Stimulated activated CD8-positive, alpha-beta memory T cell treated with anti-CD3 and anti-CD28 coated beads, Interleukin-4, amount 100 ng/mL, for 48 hours (primary cell): Measurements from ENCODE around the gene KLHDC3.
"Not testable (repeated sequence)": the region's sequence is repeated elsewhere in the genome, so short reads cannot be mapped to it uniquely, and the experiment has no call there.

Experiments
- DNase-seq: peaks from one replicate; pipeline ENCODE4 v3.0.0-alpha.2; 2020

The KLHDC3 gene

DNA sequence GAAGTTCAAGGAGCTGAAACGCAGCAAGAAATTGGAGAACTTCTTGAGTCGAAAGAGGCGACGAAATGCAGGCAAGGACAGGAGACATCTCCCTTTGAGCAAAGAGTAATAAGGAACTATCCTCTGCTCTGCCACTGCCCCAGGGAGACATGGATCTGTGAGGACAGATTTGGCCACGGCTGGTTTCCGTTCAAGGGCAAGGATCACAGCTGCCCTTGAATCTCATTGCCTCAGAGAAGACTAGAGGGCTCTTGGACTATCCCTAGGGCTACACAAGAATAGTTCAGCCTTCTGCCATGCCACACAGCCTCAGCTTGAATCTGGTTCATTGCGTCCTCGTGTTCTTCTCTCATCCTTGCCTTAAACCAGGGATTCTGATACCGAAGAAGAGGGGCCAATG is 15.1 kb downstream of the KLHDC3 start:
- DNase-seq: no peak

DNA sequence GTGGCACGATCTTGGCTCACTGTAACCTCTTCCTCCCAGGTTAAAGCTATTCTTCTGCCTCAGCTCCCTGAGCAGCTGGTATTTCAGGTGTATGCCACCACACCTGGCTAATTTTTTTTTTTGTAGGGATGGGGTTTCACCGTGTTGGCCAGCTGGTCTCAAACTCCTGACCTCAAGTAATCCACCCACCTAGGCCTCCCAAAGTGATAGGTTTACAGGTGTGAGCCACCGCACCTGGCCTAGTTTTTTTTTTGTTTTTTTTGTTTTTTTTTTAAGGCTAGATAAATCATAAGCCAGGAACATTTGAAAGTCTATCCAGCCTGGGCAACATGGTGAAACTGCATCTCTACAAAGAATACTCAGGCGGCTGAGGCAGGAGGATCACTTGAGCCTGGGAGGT is 18.3 kb downstream of the KLHDC3 start:
- no peak for DNase-seq

DNA sequence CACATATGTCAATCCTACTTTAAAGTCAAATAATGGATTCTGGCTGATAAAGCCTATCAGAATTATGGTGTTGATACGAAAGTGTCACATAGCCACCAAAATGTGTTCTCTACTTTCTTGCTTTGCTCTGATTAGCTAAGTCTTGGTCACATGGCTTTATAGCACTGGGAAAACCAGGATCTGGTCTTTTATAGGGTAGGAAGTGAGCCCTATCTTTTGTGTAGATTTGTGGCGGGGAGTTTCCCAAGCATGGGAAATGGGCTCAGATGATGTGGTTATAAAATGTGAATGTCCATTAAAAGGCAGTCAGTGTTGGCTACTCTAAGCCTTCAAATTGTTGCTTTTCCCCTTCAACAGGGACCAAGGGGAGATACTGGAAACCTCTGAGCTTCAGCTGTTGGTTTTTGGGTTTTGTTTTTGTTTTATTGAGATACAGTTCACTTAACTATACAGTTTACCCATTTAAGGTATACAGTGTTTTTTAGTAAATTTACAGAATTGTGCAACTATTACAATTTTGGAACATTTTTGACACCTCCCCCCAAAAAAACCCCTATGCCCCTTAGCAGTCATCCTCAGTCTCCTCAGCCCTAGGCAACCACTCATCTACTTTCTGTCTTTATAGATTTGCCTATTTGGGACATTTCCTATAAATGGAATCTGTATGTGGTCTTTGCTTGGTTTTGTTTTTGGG is 19.6 kb downstream of the KLHDC3 start:
- no peak for DNase-seq

DNA sequence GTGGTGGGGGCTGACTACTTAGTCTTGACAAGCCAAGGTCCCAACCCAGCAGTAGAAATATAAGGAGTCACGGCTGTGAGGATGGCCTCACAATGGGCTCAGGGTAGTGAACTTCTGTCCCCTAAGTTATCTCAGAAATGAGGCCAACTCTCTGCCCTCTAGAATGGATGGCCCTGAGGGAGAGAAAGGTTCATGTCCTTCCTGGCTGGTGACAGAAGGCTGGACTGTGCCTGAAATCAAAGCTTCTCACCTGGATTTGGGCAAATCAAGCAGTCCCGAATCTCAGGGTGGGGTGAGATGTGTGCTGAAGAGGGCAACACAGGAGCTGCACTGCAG is 20.1 kb downstream of the KLHDC3 start:
- DNase-seq: no peak

DNA sequence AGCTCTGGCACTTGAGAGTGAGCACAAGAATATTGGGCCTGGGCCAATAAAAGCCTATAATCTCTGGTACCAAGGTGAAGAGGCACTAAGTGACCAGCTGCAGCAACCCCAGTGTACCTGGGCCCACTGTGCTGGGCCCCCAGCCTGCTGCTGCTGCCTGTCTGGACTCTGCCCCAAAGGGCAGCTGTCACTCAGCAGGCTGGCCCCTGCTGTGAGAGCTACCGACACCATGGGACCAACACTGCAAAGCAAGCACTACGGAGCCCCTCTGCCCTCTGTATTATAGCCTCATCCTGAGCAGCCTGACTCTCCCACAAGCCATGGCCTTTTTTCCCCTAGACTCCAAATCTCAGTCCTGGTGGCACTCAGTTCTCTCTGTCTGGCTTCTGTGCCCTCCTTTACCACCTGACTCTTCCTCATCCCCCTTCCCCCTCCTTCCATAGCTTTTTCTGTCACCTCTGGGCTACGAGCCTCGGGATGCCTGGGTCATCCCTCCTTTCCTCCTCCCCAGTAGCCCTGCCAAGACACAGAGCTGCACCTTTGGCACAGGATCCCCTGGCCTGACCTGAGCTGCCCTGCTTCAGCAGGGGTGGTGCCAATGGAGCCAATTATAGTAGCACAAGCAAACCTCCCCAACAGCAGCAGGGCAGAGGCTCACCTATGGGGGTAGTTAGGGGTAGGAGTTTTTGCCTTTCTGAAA is 21.6 kb downstream of the KLHDC3 start:
- DNase-seq: no peak

DNA sequence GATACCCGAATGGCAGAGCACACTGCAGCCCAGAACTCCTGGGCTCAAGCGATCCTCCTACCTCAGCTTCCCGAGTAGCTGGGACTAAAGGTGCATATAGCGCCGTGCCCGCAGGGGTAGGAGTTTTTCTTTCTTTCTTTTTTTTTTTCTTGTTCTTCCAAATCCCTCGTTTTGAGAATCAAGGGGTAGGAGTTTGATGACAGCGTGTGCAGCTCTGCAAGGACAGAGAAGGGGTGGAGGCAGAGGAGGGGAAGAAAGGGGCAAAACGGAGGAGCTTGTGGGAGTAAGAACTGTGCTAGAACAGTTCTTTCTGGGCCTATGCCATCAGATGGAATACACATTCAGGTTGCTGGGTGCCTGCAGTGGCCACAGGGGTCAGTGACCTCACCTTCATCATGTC is 22.7 kb downstream of the KLHDC3 start:
- no peak for DNase-seq

DNA sequence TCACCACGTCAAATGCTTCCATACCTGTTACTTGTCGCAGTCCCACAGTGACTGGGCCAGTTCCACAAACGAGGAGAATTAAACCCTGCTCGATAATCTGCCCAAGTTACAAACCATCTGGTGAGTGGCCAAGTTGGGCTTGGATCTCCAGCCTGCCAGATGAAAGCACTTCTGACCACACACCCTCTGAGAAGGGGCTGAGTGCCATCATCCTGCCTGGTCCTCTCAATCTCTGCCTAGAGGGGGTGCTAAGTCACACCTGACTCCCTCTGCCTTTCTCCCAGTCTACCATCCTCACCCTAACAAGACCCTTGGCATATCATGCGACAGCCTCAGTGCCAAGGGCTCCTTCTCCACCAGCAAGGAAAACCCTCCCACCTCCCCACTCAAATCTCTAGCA is 23.1 kb downstream of the KLHDC3 start:
- no peak for DNase-seq

DNA sequence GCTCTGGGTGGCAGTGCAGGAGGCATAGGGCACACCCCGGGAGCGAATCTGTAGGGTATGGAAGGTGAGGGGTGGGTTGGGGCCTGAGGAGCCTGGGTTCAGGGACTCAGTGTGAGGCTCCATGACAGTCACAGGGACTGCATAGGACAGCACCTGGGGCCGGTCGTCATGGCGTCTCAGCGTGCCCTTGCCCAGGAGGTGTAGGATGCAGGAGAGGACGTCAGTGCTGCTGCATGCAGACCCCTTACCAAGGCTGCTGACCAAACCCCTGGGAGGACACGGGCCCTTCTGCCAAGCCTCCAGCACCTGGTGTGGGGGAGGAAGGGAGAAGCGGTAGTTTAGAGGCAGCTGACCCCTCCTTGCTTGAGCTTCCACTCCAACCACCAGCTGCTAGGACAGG is 23.7 kb downstream of the KLHDC3 start:
- DNase-seq: no peak

DNA sequence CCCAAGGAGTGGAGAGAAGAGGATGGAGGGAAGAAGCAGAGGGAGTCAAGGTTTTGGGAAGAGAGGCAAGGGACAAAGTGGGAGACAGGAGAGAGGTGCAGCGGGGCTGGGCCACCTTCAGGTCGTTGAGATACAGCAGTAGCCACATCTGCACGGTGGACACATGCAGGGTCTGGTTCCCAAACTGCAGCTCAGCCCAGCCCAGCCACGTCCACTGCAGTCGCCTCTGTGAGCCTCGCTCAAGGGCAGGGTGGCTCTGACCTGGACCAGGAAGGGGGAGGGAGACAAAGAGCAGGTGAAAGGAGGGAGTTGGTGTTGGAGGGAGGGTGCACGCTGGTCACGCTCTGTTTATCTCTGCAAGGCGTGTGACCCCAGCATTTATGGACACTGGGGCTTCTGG is 24.7 kb downstream of the KLHDC3 start:
- DNase-seq: no peak

DNA sequence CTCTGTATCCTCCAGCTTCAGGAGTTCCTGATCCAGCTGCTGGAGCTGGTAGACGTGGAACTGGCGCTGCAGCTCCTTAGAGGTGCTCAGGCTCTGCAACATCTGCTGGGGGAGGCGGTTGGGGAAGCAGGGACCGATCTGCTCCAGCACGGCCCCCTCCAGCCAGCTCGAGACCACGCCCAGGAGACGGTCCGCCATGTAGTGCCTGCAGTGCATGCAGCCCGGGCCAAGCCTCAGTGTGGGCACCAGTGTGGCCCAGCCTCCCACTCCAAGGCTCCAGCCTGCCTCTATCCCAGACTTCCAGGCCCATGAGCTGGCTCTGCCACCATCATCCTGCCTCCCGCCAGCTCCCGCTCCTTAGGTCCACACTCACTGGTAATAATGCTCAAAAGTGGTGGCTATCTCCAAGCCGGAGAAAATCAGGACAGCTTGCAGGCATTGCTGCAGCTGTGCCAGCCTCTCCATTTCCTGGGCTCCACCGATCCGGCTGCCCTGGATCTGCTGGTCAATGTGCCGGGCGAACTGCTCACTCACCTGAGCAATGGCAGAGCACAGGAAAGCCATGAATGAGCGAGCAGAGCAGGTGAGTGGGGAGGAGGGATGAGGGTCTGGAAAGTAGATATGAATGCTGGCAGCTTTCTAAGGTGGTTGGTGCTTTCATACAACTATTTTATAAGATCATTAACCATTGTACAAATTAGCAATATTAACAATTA is 26.7 kb downstream of the KLHDC3 start:
- no peak for DNase-seq

DNA sequence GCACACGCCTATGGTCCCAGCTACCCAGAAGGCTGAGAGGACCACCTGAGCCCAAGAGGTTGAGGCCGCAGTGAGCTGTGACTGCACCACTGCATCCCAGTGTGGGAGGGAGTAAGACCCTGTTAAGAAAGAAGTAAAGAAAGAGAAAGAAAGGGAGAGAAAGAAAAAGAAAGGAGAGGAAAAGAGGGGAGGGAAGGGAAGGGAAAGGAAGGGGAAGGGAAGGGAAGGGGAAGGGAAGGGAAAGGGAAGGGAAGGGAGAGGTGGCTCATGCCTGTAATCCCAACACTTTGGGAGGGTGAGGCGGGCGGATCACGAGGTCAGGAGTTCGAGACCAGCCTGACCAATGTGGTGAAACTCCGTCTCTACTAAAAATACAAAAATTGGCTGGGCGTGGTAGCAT is 27.4 kb downstream of the KLHDC3 start:
- DNase-seq: not testable (repeated sequence)

DNA sequence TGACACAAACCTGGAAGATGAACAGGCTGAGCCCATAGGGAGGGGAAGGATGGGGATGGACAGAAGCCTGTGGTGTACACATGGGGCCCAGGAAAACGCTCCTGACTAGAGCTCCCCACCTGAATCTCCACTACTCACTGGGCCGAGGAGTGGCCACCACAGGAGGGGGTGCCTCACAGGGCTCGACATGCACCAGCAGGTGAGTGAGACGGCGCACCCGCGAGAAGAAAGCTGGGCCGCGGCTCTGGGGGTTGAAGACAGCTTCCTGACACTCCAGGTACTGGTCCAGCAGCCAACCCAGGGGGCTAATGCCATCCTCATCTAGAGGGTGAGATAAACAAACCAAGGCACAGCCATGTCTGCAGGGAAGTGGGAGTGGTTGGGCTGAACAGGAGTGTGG is 29.3 kb downstream of the KLHDC3 start:
- DNase-seq: no peak

DNA sequence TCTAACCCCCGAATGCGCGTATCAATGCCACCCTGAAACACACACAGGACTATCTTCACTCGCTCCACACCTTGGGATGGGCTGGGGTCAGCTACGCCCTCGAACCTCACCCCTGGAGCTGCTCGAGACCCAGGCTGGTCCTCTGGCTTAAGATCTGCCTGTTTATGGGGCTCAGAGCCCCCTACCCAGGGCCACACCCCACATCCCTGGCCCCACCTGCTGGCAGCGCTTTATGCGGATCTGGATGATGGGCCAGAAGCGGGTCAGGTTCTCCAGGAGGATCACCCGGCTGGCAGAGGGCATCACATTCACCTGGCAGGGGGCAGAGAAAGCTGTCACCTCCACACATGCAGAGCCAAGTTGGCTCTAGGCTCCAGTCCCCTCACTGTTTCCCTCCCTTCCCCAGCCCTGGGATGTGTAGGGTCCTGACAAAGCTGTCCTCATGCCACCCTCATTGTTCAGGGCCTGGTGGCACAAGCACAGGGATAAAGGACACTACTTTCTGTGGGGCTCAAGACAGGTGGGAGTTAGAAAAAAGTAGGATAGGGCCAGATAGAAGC is 31.4 kb downstream of the KLHDC3 start:
- DNase-seq: no peak

DNA sequence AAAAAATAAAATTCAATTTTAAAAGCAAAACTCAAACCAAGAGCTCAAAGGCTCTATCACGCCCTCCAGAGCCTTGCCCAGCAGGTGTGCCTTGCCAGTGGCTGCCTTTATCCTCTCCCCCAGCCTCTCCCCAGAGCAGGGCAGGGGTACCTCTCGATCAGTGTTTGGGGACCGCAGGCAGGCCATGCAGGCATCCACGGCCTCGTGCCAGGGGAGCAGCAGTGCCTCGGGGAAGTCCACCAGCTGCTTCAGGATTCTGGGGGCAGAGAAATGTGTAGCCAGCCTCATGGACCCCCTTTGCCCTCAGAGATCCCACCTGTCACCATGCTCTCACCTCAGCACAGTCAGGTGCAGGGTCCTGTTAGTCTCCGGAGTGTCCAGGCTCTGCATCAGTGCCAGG is 33.9 kb downstream of the KLHDC3 start:
- DNase-seq: no peak

DNA sequence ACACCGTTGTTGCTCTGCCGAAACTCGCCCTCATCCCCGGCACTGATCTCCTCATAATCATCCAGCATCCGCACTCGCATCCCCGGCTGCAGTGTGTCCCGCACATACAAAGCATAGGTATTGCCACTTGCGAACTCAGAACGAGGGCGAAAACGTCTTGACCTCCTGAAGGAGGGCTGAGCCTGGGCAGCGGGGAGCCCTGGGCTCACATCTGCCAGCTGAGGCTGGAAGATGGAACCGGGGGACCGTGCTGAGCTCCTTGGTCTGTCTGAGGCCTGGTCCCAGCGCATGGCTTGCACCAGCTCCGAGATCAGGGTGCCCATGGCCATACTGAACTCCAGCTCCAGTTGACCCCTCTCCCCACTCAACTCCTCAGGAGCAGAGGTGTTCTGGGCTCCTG is 36.9 kb downstream of the KLHDC3 start:
- DNase-seq: no peak

DNA sequence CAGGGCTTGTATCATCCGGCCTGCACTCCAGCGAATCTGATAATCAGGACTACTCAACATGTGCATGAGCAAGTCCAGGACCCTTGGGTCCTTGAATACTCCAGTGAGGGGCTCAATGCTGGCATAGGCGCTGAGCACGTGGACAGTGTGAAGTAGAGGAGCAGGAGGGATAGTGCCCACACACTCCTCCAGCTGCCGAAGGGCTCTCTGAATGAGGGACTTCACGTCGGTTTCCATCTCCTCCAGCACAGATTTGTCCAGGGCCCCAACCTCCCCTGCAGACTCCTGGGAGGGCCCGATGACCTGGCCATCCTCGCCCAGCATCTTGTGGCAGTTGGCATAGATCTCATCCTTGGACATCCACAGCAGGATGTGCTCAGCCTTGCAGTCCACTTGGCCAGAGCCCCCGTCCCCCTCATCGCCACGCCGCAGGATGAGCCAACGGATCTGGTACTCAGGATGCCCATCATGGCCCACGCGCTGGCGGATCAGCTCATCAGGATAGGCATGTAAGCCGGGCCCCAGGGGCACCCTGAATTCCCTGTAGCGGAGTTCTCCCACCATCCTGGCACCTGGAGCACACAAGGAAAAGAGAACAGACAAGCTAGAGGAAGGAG is 38.3 kb downstream of the KLHDC3 start:
- no peak for DNase-seq

DNA sequence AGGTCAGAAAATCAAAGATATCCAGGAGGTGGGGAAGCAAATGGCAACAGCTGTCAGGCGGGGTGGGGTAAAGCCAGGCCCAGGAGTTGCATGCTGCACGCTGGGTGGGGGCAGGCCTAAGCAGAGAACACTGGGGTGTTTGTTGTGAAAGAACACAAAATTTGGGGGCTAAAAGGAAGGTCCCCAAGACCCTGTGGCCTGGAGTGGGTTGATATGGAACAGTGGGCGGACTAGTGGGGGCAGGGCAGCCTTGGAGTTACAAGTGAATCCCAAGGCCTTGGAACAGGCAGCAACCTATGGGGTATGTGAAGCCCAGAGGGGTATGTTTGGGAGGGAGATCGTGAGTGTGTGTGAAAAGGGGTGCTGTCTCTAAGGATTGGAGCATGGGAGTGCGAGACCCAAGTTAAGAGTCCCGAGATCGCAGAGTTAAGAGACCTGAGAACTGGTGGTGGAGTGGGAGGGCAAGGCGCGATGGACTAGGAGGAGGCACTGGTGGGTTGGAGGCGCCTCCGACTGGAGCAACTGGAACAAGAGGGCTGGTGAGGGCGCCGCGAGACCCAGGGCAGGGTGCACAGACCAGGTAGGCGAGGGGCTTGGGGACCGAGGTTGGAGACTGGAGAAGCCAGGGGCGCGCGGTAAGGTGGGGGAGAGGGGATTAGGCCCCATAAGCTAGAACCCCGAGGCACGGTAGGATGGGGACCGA is 38.9 kb downstream of the KLHDC3 start:
- peak; percentile 46 for DNase-seq

DNA sequence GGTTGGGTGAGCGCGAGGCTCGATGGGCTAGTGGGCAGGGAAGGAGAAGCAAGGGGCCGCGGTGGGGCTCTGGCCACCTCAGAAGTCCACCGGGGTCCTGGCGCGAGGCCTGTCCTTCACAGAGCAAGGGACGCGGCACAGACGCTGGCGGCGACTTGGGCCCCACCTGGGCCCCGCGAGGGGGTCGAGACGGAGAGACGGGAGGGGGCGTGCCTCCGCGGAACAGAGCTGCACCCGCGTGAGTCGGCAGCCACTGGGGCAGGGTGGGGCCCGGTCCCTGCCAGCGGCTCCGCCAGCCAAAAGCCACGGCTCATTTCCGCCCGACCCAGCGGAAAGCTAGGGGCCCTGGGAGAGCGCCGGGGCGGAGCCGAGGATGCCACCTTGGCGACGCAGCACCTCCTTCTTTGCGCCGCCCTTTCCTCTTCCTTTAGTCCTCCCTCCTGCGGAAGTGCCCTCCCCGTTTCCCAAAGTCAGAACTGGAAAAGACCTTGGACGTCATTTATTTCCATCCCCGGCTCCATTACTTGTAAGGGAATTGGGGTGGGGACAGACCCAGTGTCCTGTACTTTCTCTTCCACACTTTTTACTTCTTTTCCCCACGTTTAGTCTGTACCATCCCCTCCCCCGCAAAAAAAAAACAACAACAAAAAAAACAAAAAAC is 39.6 kb downstream of the KLHDC3 start, which contains the start of gene CUL7:
CUL7 (minus strand) TSS at position 307 of the 661 bp plus-strand sequence. CDS start 1,063 bp downstream, outside the sequence.
- peak; percentile 93 for DNase-seq

DNA sequence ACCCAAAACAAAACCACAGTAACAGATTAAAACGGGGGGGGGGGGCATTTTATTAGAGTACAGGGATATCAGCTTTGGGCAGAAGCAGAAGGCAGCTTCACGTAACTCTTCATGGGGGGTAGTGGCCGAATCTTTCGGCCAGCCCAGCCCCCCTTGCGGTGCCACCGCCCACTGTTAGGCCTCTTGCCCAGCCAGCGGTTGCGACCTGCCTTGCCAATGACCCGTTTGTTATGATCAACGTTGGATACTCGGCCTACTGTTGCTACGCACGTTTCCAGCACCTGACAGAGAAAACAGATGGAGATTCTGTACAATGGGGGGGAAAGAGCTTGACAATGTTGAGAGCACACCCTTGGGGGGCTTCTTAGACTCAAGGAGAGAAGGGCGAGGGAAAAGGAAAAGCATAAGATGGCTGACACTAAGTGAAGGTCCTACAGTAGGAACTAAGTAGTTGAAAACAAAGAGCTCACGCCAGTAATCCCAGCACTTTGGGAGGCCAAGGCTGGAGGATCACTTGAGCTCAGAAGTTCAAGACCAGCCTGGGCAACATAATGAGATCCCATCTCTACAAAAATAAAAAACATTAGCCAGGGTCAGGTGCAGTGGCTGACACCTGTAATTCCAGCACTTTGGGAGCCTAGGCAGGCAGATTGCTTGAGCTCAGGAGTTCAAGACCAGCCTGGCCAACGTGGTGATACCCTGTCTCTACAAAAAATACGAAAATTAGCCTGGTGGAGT is 40.3 kb downstream of the KLHDC3 start:
- no peak for DNase-seq

DNA sequence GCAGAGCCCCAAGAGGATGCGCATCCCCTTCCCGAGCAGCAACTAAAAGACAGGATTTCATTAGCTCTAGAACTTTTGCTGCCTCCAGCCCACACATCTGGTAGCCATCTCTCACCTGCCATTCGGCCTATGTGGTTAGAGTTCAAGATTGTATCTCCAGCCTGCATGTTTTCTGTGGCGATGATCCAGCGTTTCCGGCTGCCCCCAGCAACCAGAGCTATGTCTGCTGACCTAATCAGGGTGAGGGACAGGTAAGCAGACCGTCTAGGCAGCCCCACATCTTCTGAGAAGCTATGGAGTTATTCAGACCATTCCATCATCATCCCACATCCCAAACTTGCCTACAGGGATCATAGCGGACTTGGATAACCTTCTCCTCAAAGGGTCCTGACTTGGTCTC is 41.9 kb downstream of the KLHDC3 start:
- no peak for DNase-seq

DNA sequence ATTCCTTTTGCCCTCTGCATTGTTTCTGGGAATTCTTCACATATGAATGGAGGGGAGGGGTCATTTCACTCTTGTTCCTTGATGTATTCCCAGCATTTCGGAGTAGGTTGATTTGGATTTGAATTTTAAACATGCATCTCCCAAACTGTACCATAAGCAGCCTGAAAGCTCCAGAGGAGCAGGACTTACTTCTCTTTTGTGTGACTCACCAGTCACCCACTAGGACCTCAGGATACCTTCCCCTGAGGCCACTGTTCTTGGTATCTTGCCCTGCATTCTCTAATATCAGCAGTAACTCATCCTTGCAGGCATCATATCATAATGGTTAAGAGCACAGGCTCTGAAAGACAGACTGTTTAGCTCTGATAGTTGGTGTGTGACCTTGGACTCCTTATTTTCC is 44.5 kb downstream of the KLHDC3 start:
- no peak for DNase-seq
